HG03558 (cell line): Measurements from ENCODE around the gene LDAH.

Experiments
- ATAC-seq: cut with Tn5 transposase; IDR thresholded peaks from one replicate; pipeline ENCODE4 v1.9.1; 2021; ENCODE audit warnings: moderate number of reproducible peaks; ENCODE audit not compliant: unreplicated experiment; ENCODE audit errors: extremely low read depth

LDAH gene

GRCh38 chr2:20657522-20658235 is 165.2 kb downstream of the LDAH start:
- no peak for ATAC-seq

DNA sequence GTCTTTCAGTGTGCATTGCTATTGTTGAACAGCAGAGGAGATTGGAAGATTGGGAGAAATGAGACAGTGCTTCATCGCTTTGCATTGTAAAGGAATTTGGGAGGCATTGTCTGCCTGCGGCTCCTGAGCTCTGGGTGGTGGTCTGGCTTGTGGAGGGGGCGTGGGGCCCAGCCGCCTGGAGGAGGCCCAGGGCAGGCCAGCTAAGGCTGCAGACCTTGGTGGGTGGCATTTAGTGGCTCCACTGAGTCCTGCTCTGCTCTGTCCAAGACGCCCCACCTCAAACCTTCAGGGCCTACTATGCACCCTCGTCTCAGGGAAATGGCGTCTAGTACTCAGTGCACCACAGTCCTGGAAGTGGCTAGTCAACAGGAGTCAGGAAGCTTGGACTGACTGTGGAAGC is 166.3 kb downstream of the LDAH start:
- ATAC-seq: no peak

- no peak for ATAC-seq
These were observed 168.4 kb downstream of the LDAH start for GRCh38 chr2:20654535-20654813.

- ATAC-seq: no peak
These were observed 169.0 kb downstream of the LDAH start for GRCh38 chr2:20653695-20654534.

- no peak for ATAC-seq
These were observed 170.0 kb downstream of the LDAH start for GRCh38 chr2:20652673-20653575.

- ATAC-seq: no peak
These were observed 170.8 kb downstream of the LDAH start for GRCh38 chr2:20652141-20652540.

DNA sequence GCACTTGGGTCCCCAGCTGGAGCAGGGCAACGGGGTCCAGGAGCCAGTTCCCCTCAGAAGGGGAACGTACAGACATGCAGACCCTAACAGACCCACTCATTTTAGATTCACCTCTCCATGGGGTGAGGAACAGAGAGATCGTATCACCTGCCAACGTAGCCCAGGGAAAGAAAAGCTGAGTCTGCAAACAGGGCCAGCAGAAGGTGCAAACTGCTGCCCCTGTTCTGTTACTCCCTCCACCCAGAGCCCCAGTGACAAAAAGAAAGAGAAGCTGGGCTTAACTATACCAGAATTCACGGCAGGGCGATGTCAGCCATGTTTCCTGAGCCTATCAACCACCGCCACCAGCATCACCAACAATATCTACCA is 171.2 kb downstream of the LDAH start:
- no peak for ATAC-seq

DNA sequence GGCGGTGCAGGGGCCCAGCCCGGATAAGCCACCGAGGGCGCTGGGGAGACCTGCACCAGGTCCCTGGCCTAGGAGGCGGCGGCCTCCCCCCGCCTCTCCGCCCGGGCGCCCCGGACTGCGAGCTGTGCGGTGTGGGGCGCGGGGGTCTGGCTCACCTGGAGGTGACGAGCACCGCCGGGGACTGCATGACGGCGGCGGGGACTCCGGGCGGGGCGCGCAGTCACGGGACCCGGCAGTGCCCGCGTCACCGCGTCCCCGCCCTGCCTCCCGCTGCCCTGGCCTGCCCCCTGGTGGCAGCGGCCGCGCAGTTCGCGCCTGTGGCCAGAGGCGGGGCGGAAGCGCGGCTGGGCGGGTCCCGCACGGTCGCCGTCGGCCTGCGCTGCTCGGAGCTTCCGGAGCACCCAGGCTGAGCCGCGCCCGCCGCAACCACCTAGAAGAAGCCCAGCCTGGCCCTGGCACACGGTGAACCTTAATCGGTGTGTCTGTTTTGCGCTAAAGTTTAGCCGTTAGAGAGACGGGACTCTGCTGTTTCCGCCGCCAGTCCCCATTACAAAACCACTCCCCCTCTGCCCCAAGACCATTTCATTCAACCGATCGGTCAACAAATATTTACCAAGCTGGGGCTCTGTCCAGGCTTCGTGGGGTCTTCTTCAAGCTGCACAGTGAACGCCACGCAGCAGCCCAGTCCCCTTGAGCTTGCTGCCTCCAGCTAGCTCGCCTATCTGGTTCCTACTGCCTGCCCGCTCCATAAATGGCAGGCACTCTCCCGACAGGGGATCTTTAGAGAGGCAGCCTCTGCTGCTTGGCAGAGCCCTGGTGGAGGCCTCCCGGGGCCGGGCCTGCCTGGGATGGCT is 171.8 kb downstream of the LDAH start, which contains the start of gene HS1BP3:
HS1BP3 (minus strand) TSS at position 222 of the 854 bp plus-strand sequence; CDS start at position 187, 35 bp downstream.
- ATAC-seq: peak; percentile 95

DNA sequence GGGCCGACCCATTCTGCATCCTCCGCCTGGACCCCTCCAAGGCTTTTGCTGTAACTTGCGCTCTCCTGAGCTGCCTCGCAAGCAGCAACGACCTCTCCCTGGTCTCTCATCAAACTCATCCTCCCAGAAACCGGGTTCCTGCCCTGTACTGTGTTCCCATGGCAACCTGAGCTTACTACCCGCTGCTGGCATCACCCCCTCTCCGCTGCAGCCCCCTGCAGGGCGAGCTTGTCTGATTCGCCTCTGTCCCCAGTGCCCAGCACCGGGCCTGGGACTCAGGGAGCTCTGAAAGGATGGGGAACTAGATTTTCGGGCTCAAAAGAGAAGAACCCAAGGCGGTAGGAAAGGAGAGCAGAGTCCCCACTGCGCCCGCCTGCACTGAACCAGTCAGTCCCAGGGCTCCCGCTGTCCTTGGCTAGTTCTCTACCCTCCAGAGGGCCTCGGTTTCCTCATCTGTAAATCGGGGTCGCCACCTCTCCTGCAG is 172.5 kb downstream of the LDAH start:
- peak; percentile 3 for ATAC-seq

- ATAC-seq: no peak
These were observed 172.9 kb downstream of the LDAH start for GRCh38 chr2:20649976-20650375.

GRCh38 chr2:20649576-20649975 is 173.3 kb downstream of the LDAH start:
- no peak for ATAC-seq

DNA sequence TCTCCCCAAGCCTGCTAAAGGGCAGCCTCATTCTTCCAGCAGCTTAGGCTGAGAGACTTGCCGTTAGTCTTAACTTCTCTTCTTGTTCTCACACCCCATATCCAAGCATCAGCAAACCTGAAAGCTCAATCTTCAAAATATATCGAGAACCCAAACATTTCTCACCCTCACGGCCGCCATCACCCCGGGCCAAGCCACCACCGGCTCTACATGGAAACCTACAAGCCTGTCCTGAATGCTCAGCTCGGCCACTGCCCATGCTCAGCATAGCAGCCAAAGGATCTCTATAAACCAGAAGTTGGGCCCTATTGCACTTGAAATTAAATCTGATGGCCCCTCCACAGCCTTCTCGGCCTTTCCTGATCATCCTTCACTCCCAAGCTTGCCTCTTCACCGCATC is 174.1 kb downstream of the LDAH start:
- ATAC-seq: no peak

DNA sequence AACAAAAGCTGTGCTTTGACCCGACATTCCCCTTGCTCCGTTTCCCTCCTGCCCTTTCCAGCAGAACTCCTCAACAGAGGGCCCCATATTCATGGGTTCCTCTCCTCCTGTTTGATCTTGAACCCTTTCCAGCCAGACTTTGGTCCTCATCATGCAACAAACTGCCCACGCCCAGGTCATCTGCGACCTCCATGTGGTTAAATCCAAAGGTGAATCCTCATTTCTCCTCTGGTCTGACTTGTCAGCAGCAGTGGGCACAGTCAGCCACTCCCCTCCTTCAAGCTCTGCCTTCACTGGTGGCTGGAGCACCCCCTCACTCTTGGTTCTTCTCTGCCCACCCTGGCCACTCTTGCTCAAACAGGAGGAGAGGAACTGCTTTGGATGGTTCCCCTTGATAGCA is 174.7 kb downstream of the LDAH start:
- ATAC-seq: no peak

DNA sequence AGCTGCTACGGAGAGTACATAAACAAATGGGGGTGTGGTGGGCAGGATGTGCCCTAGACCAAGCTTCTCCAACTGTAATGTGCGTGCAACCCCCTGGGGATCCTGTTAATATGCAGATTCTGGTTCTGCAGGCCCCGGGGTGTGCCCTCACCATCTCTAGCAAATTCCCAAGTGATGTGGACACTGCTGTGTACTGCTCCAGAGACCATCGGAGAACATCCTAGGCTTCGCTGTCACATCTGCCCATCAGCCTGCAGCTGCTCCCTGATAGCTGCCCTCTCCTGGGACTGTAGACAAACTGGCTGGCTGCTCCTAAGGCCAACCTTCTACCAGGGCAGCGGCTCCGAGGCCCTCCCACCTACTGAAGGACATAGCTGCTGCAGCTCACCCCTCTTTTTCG is 175.2 kb downstream of the LDAH start:
- ATAC-seq: no peak

DNA sequence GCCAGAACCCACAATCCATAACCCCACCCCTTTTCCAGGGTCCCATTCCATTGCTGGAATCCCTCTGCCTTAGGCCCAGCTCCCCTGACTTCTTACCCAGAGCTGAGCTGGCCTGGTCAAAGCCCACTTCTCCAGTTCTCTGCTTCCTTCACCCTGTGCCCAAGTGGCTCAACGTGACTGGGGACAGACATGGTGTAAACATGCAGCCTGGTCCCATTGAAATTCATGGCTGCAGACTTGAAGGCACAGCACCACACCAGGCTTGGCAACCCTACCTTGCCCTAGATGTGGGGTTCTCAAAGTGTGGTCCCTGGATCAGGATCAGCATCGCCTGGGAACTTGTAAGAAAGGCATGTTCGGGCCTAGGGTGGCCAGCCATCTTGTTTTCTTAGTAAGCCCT is 175.7 kb downstream of the LDAH start:
- ATAC-seq: no peak

- no peak for ATAC-seq
These were observed 176.5 kb downstream of the LDAH start for GRCh38 chr2:20646446-20646845.

DNA sequence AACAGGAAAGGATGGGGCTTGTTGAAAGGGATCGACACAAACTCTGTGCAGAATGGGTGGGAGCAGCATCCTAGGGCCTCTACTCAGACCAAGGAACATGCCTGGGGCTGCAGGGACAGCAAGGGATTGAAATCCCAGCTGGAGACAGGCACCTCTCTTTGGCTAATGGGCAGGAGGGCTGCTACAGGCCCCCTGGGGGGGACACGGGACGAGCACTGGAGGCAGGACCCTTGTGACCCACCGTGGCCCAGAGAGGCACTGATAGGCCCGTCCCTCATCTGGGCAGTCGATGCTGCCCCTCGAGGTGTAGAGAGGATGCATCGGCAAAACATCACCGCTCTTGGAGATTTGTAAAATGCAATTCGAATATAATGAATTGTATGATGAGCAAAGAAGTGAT is 177.1 kb downstream of the LDAH start:
- ATAC-seq: no peak

GRCh38 chr2:20645301-20645701 is 177.6 kb downstream of the LDAH start:
- no peak for ATAC-seq

DNA sequence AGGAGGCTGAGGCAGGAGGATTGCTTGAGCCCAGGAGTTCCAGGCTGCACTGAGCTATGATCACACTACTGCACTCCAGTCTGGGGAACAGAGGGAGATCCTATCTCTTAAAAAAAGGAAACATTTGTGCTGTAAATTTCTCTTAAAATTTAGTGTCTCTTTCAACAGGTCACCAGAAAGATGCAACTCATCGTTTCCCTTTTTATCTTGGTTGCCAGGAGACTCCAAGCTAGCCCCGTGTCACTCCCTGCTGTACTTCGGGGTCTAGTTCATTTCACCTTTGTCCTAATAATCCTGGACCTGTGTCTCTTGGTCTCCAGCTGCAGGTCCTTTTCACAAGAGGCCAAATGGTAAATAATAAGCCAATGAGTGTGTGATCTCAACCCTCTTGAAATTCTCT is 179.1 kb downstream of the LDAH start:
- ATAC-seq: no peak

GRCh38 chr2:20643060-20643459 is 179.8 kb downstream of the LDAH start:
- no peak for ATAC-seq
